H1 (cell line): ENCODE measurements around the gene ASPN. TPM values are rescaled to one million over a fixed set of nuclear protein-coding genes. Genes with fewer than 3 reads are reported as not detected.

Source experiments
- CTCF ChIP-seq, 3 experiments: IDR thresholded peaks; 1 replicate in 2 of 3; 2 replicates in 1 of 3; pipeline versions ENCODE4 v1.5.1 to v1.6.1; 2011; ENCODE audit warnings: low read length in 3 of 3, mild to moderate bottlenecking in 3 of 3, inconsistent platforms in 2 of 3, low read depth in 1 of 3, moderate library complexity in 1 of 3; ENCODE audit not compliant: insufficient read depth in 1 of 3; ENCODE audit errors: control extremely low read depth in 1 of 3
- SP2 ChIP-seq: IDR thresholded peaks from 2 replicates; pipeline ENCODE4 v1.6.1; 2012; ENCODE audit warnings: mild to moderate bottlenecking, low read length, inconsistent platforms
- polyA plus RNA-seq, 7 experiments: library from polyadenylated mRNA; depleted of rRNA in 3 of 7; stranded (reverse) in 5 of 7; unstranded in 2 of 7; fragments of >200 nt in 5 of 7; fragments of 200-250 nt in 2 of 7; gene quantifications; 1 replicate in 5 of 7; 2 replicates in 1 of 7; 4 replicates in 1 of 7; pipeline versions ENCODE4 v1.2.1 to v1.2.3, GENCODE V29; 2011 to 2013; ENCODE audit warnings: missing spikeins in 2 of 7, mixed read lengths in 2 of 7
- total RNA-seq: library from RNA; stranded (reverse); fragmentation: NEBNext Ultra II Directional; extraction: Animal tissue kit (Norgen Biotek cat#: 25700); gene quantifications from 2 replicates; pipeline ENCODE4 v1.2.1, GENCODE V29; 2021

ASPN gene
- total and polyA plus RNA-seq, 2 of the 8 experiments (the other 6 are each of a cell fraction or from before 2014, with no cell fraction given): not detected

DNA sequence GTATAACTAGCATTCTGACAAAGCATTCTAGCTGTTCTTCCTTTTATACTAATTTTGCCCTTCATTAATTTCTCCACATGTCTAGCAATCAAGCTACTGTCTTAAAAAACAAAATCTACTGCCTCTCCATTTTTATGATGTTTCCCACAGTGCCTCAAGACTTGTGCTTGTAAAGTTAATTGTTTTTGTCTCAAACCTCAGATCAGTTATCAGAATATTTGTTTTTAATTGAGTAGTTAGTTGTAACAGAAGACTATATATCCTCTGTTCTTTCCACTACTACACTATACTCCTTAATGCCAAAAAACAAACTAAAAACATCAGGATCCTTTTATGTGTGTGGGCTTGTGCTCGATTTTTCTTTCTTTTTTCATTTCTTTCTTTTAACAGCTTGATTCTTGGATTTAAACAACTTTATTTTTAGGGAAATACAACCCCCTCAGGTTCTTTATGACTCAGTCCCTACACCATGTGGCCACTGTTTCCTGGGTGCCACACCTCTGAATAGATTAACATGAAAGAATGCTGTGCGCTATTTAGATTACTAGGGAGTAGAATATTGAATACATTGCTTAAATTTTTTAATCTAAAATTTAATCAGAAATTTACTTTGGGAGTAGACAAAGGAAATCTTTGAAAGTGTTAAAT is 1.2 kb downstream of the ASPN start (continued):
- no peak for TF ChIP-seq CTCF (IDR thresholded peaks at IDR 0.05; ENCODE audit: control extremely low read depth in 1 of 3, insufficient read depth in 1 of 3, low read depth in 1 of 3, low read length in 3 of 3)
- TF ChIP-seq SP2: no peak
